IPS-NIHi7 (cell line): ENCODE results near the gene BGN.

Source experiments
- DNase-seq: peaks from one replicate; pipeline ENCODE4 v3.0.0; 2012; ENCODE audit warnings: mixed read lengths; ENCODE audit errors: extremely low spot score

The BGN gene

GRCh38 chrX:153460826-153461225 lies 34.0 kb upstream of the BGN start:
- DNase-seq, result peak; percentile 75

- DNase-seq, result no peak
These were observed 32.5 kb upstream of the BGN start for GRCh38 chrX:153462291-153462690.

DNA sequence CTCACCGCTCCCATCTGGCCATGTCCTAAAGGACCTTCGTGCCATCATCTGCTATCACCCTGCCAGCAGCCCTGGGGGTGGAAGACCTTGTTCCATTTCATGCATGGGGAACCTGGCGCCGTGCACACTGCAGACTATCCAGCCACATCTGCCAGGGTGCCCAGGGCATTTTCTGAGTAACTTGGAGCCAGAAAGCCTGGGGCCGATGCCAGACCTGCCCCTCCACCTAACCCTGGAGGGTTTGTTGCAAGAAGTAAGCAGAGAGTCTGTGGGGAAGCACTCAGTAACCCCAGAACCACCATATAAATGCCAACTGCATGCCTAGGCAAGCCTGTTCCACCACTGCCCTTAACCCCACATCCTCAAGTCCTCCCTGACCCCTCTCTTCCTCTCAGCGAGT lies 31.7 kb upstream of the BGN start:
- DNase-seq, result no peak

- DNase-seq, result no peak
These were observed 31.2 kb upstream of the BGN start for GRCh38 chrX:153463556-153463955.

DNA sequence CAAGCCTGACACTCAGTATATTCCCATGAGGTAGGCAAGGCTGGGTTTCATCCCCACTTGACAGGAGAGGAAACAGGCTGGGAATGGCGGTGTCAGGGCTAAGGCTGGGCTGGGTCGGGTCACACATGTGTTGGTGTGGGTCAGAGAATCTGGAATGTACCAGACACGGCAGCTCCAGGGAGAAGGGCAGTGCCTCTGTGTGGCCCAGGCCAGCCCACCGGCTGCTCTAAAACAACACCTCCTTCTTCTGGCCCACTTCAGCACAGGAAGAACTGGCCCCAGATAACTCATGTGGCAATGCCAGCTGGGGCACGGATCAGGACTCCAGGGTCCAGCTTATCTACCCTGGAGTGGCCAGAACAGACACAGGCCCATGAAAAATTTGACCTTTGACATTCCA lies 30.7 kb upstream of the BGN start:
- no peak for DNase-seq

GRCh38 chrX:153465691-153466380 lies 28.9 kb upstream of the BGN start:
- no peak for DNase-seq

DNA sequence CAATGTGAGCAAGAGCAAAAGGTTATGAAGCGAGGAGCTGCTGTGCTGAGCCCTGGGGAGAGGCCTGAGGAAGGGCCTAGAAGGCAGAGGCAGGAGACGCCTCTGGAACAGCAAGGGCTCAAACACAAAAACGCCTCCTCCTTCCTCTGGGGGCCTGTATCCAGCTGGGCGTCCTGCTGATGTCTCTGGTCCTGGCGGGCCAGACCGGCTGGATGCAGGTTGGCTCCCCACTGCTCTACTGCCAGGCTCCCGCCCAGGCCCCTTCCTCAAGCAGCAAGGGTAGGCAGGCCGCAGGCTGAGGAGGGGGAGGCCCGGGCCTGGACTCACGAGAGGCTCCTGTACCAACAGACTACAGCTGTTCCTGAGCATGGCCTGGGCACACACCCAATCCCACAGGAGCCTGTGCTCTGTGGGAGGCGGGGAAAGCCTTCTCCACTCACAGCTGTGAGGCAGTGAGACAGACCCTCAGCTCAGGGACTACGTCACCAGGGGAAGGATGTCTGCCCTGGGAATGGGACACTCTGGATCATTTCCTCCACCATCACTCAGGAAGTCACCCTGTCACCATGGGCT lies 26.7 kb upstream of the BGN start:
- DNase-seq, result no peak

DNA sequence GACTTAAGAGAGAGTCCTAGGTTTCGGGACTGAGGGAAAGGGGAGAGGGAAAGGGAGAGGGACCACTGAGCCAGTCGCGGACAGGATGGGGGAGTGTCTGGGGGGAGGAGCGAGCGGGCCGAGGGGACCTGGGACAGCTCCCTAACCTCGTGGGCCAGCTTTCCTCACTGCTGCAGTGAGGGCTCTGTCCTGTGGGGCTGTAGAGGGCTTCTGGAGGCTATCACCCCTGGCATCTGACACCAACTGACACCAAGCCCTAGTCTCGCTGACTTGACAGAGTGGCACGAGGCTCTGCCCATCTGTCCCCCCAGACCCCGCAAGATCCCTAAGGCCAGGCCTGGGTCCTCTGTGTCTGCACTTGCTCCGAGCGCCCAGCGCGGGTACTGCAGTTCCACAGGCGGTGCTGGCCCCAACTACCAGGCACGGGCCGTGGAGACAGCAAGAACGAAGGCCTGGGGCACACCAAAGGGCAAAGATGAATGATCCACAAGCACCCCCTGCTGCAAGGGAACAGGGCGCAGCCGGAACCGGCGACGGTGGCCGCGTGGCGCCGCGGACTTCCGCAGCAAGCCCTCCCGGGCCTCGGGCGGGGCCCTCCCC lies 24.9 kb upstream of the BGN start:
- DNase-seq, result peak; percentile 51

DNA sequence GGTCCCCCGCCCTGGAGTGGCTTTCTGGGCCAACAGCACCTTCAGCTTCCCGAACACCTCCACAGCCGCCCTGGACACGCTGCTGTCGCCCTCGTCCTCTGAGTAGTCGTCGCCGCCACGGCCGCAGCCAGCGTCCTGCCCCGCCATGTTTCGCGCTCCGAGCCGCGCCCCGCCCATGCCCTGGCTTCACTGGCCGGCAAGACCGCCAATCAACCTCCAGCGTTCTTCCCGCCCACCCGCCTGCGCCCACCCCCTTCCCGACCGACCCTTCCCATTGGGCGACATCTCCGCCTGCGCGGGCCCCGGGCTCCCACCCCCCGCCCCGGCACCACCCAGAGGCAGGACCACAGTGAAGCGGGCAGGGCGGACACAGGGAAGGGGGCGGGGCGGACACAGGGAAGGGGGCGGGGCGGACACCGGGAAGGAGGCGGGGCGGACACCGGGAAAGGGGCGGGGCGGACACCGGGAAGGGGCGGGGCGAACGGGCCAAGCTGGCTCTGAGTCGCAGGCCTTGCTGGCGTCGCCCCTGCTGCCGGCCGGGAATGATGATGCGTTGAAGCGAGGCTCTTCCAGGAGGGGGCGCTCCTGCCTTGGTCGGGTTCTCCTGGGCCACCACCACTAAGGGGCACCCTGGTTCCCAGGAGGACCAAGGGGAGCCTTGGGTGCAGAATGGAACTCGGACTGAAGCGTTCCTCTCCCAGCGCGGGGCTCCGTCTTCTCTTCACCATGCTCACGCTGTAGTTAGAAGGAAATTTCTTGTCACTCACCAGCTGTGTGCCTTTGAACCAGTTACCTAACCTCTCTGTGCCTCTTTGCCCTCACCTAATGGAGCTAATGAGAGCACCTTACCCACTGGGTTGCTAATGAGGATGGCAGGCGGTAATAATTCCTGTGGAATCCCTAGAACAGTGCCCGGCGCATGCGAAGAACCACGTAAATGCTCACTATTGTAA lies 24.1 kb upstream of the BGN start, which contains the start of gene HAUS7:
Gene HAUS7, minus strand, starts transcription at position 166 of the 953 bp plus-strand sequence. Its CDS starts 19 bp downstream, at position 147.
- peak; percentile 91 for DNase-seq

DNA sequence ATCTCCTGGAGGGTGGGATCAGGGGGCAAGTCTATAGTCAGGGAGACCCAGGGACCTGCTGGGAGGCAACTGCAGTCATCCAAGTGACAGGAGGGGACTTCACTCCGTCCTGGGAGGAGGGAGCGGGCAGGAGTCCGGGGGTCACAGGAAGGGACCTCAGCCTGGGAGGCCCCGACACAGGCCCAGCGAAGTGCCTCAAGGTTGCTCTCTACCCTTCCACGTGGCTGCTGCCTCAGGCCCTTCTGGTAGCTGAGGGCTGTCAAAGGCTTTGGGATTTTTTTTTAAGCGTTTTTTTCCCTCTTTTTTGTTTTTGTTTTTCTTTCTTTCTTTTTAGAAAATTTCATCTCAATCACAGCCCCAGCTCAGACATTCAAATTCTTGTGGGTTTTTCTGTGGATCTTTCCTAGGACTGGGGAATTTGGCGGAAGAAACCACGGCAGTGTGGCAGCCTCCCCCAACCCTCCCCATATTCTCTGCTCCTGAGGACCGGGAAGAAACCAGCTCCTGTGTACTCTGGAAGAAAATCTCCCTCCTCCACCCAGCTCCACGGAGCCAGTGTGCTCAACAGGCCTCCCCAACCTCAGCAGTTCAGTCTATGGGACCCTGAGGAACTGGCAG lies 23.0 kb upstream of the BGN start:
- DNase-seq, result no peak

DNA sequence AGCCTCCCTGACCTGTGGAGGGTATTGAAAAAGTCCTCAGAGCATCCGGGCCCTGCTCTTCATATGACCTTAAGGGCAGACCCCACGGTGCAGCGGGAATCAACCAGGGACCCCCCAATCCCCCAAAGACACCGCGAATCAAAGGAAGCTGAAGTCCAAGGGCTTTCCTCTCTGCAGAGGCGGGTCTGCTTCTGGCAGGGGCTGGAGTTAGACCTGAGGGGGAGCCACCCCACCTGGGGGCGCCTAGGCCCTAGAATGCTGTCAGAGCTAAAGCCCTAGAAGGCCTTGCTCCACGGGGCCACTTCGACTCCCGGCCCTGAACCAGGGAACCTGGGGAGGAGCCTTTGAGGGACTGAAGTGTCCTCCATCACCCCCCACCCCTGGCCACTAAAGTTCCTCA lies 21.7 kb upstream of the BGN start:
- no peak for DNase-seq

DNA sequence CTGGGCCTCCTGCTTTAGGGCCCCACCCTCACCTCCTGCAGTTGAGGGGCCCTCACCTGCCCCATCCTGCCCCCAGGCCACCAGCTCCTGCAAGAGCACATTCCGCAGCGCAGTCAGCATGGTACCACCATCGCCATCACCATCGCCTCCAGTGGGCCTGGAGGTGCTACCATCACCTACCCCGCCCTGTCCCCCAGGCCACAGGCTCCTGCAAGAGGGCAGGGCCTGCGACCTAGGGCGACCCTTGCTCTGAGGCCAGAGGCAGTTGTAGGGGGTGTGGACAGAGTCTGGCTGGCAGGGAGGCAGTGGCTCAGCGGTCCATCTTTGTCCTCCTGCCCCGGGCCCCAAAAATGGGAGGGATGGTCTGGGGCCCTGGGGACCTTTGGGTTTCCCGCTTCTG lies 20.5 kb upstream of the BGN start:
- no peak for DNase-seq

DNA sequence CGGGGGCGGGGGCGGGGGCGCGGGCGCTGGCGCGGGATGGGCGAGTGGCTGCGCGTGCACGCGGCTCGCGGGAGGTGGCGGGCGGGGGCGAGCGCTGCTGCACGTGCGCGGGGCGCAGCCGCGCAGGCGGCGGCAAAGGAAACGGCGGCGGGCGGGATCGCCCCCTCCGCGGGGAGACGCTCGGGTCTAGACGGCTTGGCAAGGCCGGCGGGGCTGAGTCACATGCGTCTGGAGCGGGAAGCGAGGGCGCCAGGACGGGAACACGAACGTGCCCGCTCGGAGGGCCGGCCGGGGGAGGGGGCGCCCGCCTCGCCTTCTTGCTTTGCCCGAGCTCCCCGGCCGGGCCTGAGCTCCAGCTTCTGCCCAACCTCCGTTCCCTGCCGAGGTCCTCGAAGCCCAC lies 20.1 kb upstream of the BGN start:
- DNase-seq, result no peak

DNA sequence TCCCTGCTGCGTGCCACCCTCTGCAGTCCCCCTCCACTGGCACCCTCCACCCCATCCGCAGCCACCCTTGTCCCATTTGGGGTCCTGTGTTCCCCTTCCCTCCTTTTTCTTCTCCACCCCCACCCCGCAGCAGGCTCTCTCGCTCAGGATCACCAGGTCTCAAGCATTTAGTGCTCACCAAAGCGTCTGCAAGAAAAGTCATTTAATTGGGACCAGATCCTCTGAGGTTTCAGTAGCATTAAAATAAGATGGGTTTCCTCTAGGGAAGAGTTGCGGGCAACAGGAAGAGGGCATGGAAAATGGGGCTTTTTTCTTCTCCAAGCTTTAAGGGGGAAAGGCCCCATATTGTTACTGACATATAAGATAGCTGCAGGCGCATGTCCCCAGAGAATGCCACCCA lies 19.5 kb upstream of the BGN start:
- no peak for DNase-seq

DNA sequence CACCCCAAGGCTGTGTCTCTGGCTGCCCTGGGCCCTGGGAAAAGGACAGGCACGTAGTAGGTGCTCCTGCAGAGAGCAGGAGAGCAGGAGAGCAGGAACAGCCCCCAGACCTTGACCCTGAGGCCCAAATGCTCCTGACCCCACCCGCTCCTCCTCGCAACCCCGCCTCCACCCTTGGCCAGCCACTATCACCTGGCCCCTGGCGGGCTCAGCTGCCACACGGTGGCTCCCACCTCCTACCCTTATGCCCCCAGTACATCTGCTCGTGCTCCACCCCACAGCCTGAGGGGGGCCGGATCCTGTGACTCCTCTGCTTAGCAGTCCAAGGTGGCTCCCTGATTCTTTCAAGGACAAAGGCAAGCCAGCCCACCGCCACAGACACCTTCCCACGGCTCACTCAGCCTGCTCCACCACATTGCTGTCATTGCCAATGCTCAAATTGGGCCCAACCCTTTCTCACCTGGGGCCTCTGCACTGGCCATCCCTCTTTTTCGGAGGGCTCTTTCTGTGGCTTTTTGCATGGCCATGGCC lies 19.0 kb upstream of the BGN start:
- DNase-seq, result no peak

DNA sequence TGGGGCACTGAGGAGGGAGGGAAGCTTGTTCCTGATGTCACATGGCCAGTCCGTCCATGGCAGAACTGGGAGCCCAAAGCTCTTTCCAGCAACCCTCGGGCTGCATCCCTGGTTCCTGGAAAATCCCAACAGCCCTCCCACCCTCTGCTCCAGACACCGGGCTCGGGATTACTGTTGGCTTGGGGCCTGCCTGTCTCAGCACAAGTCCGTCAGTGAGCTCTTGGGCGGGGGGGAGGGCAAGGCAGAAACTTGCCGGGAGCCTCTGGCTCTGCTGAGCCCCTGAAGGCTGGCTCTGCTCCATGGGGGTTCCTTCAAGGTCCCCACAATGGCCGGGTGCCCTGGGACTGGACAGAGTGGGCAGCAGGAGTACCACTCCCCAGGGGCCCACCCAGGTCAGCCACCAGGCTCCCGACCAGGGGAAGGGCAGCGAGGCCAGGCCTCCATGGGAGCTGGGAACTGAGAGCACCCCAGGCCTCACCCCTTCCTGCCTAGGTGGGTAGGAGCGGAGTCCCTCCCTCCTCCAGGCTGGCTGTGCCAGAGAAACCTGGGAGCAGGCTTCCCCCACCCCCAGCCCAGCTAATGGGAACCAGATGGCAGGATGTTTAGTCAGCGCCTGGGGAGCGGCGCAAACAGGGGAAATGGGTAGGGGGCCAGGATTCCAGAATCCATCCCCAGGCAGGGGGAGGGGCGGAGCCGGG lies 18.0 kb upstream of the BGN start:
- no peak for DNase-seq

GRCh38 chrX:153477364-153477857 lies 17.4 kb upstream of the BGN start:
- no peak for DNase-seq

DNA sequence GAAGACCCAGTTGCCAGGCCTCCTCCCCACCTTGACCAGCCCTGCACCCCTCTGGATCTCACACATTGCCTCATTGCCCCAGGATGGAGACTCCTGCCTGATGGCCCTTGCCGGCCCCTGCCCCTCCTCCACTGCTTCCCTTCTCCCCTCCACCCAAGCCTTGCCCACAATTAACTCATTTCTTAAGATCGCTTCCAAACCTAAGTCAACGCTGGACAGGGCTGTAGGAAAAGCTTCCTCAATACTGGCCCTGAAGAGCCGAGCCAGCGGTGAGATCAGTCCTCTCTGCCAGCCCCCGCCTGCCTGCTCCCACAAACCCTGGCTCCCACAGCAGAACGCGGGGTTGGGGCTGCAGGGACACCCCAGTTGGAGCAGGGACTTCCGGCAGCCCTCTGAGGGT lies 16.9 kb upstream of the BGN start:
- no peak for DNase-seq

GRCh38 chrX:153478746-153479145 lies 16.0 kb upstream of the BGN start:
- DNase-seq, result no peak

GRCh38 chrX:153481043-153481442 lies 13.7 kb upstream of the BGN start:
- DNase-seq, result no peak
